ENCODE measurements around the gene DCC. TPM values are rescaled to one million over a fixed set of nuclear protein-coding genes. Genes with fewer than 3 reads are reported as not detected.
A peak's percentile ranks its signal among the peaks of the same experiment; 100 is the strongest.

The DCC gene
- 0.92 TPM for polyA plus RNA-seq (2013, experiment 1 of 2; ENCODE audit: insufficient read length)
- polyA plus RNA-seq (2013, experiment 2 of 2; ENCODE audit: insufficient read length) = 0.94 TPM

DNA sequence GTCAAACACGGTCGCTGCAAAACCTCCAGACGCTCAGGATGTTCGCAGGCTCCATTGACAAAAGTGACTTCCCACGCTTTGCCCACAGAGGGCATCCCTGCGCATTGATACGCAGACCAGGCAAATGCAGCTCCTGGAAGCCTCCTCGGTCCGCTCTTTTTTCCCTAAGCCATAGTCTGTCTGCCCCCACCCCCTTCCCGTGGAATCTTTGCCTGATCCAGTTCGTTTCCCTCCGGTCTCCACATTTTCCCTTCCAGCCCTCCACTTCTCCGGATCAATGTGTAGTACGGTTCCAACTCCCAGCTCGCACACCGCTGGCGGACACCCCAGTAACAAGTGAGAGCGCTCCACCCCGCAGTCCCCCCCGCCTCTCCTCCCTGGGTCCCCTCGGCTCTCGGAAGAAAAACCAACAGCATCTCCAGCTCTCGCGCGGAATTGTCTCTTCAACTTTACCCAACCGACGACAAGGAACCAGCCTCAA is at the start of gene DCC:
Gene DCC (plus strand): TSS at position 307 of the 481 bp plus-strand sequence. CDS start 591 bp downstream, outside the sequence.
- peak; percentile 85 for DNase-seq

DNA sequence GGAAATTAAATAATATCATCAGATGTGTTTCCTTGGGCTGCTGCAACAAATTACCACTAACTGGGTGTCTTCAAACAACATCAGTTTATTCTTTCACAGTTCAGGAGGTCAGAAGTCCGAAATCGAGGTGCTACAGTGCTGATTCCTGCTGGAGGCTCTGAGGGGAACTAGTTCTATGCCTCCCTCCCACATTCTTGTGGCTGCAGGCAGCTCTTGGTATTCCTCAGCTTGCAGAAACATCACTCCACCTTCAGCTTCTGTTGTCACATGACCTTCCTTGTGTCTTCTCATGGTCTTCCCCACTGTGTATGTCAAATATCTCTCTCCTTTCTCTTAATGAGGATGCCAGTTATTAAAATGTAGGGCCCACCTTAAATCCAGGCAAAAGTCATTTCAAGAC is 29.3 kb upstream of the DCC start:
- DNase-seq = no peak

DNA sequence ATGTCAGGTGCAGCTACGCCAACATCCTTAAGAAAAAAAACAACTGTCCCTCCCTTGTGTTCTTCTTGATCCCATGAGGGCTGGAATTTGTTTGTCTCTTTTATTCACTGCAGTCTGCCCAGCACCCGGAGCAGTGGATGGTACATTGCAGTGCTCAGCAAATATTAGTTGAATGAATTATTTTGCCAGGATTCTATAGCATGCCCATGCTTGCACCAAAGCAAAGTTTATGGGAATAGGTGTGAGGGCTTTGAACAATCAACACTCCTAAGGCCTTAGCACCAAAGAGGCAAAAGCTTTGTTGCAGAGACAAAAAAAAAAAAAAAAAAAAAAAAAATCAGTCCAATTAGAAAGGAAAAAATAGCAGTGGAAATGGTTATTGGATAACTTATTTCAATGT is 28.7 kb upstream of the DCC start:
- no peak for DNase-seq

DNA sequence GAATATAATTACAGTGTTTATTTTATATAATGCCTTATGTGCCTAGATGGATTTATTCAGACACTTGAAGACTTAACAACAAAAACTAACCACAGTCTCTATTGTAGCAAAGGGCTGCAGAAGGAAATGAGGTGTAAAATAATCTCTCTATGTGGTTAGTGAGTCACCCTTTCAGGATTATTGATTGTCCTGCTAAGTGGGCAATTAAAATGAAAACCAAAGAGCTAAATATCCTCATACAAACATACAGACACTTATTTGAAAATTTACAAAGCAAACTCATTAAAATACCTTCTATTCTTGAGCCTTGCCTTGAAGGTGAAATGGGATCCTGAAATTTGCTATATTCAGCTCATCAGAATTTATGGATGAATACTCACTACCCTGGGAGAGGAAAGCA is 27.7 kb upstream of the DCC start:
- no peak for DNase-seq

GRCh38 chr18:52313213-52313612 is 26.8 kb upstream of the DCC start:
- no peak for DNase-seq

DNA sequence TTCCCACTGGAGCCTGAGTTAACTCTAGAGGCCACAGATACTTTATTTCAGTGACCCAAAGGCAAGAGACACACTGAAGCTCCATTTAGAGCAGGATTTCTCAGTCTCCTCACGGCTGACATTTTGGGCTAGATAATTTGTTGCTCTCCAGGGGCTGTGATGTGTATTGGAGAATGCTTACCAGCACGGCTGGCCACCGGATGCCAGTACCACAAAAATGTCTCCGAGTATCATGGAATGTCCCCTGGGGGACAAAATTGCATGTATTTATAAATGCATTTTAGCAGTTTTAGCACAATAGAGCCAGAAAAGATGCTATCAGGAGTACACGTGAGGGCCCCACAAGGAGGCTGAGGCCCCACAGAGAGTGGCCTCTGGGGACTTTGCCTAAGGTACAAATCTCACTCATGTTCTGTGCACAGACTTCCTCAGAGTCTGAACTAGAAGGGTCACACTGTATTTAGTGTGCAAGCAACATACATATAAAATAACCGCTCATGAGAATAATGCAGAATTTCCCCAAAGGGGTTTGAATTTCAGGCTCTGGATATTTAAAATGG is 20.5 kb upstream of the DCC start:
- DNase-seq = peak; percentile 92

GRCh38 chr18:52322307-52322706 is 17.7 kb upstream of the DCC start:
- no peak for DNase-seq

DNA sequence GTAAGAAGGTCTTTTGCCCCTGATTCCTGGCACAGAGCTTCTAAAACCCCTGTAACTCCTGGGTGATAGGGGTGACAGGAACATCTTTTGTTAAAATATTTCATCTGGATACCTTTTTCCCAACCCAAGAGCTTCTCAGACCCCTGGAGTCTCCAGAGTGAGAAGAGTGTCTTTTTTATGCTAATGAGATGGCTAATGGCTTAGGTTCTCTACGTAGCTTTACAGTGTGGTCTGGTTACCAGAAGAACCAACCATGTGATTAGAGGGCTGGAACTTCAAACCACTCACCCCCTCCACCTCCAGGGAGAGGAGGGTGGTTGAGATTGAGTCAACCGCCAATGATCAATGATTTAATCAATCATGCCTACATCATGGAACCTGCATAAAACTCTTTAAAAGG is 16.2 kb upstream of the DCC start:
- no peak for DNase-seq

DNA sequence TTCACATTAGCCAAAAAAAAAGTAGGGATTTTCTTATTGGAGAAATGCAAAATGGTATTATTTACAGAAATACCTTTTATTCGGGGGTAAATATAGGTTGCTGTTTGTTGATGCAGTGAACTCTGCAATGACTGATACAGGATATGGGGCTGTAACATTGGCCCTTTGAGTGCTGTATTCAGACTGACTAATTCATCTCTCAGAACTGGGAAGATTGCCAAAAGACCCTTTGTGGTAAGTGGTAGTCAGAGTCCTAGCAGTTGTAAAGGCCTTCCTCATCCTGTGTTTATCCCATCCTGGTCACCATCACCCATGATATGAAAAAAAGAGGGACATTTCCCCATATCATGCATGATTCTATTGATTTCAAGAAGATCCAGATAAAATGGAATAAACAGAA is 14.0 kb upstream of the DCC start:
- peak; percentile 66 for DNase-seq

GRCh38 chr18:52333860-52334259 is 6.1 kb upstream of the DCC start:
- DNase-seq = peak; percentile 36

DNA sequence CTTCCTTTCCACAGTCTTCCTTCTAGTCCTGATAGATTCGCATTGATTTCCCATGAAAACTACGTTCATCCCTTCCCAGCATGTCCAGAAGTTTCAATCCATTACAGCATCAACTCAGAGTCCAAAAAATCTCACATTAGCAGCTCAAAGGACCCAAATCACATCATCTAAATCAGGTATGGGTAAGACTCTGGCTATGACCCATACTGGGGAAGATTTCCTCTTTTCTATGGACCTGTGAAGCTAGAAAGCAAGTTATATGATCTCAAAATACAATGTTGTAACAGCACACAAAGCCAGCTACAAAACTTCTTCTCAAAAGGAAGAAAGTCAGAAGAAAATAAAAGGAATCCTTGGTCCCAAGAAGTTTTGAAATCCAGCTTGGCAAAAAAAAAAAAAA is 5.7 kb upstream of the DCC start:
- DNase-seq = no peak

GRCh38 chr18:52334896-52335295 is 5.1 kb upstream of the DCC start:
- DNase-seq = peak; percentile 77

DNA sequence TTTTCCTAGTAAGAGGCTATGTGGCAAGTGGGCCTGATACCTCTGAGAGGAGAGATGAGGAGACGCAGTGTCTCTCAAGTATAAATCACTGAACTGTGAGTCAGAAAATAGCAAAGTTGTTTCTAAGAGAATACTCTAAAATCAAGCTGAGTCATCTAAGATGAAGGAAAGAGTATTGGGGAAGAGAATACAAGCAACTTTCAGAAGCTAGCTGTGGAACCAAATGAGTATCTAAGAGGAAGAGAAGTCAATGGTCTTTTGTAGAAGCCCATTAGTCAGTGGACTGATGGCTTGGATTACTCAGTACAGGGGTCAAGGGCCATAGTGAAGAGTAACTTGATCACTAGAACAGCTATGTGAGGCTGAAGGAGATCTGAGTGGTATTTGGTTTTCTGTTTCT is 2.7 kb upstream of the DCC start:
- peak; percentile 64 for DNase-seq

GRCh38 chr18:52340406-52341102 is 557 bp downstream of the DCC start:
- no peak for DNase-seq

- no peak for DNase-seq
Measured at GRCh38 chr18:52341103-52341432, 1.1 kb downstream of the DCC start.

- DNase-seq = peak; percentile 38
Measured at GRCh38 chr18:52341608-52342381, 1.8 kb downstream of the DCC start.

DNA sequence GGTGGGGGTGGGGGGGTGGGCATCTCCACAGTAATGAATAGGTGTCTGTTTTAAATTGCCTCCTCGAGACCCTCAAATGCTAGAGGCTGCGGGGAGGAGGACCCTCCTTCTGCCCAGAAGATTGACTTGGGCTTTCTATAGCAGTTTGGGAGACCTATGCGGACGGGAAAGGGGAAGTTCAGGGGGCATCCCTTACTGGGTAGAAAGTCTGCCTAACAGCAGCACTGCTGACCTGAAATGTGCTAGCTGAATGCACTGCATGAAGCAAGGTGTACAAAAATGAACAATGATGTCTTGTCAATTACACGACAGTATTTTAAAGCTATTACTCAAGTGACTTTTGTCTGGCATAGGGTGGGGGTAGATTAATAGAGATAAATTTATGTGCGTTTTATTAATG is 2.5 kb downstream of the DCC start:
- DNase-seq = no peak

- peak; percentile 12 for DNase-seq
Measured at GRCh38 chr18:52343138-52343537, 3.1 kb downstream of the DCC start.

DNA sequence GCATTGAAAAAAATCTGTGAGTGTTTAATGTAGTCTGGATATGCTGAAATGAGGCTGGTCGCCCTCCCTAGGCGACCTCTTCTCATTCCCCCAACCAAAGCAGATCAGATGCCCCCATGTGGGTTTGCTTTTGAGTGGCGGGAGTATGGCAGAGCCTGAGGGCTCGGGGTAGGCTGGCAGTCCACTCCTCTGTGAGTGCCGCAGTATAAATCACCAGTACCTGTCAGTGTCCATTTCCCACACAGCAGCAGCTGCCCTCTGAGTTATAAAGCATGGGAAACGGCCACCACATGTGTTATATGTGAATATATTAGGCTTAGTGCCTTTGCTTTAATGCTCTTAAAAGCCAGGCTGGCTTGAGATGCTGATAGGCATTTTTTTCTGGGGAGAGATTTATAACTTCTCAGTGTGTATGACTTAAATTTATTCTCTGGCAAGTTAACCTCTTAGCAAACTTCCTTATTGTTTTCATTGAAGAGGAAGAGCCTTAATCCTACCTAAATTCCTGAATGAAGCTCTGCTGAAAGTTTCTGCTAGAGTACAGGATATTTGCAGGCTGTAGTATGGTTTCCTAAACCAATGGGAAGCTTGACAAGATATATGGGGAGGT is 3.8 kb downstream of the DCC start:
- no peak for DNase-seq

DNA sequence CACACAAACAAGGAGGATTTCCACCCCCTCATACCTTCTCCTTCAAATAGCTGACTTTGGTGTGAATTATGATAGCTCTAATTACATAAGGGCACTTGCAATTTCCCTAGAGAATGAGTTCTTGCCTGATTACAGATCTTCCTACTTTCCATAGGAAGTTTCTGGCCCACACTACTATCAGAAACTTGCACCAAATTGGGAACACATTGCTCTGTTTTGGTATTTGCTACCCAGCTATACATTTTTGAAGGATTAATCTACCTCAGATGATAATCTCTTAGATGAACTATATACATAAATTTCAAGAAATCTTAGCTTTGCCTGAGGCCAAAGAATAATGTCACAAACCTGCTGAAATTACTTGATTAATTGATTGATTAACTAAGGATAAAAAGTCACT is 4.9 kb downstream of the DCC start:
- peak; percentile 23 for DNase-seq

GRCh38 chr18:52345428-52345827 is 5.4 kb downstream of the DCC start:
- DNase-seq = no peak

DNA sequence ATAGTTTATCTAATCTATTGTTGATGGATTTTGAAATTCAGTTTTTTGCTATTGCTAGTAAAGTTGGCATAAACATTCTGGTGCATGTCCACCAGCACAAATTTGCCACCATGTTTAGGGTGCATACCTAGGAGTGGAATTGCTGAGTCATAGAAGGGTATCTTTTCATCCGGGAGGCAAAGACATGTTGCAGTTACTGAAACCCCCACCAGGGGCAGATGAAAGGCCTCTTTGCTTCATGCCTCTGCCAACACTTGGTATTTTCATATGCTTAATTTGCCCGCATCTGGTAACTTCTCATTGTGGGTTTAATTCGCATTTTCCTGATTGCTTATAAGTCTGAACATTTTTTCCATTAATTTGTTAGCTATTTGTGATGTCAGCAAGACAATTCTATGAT is 8.2 kb downstream of the DCC start:
- DNase-seq = peak; percentile 14

DNA sequence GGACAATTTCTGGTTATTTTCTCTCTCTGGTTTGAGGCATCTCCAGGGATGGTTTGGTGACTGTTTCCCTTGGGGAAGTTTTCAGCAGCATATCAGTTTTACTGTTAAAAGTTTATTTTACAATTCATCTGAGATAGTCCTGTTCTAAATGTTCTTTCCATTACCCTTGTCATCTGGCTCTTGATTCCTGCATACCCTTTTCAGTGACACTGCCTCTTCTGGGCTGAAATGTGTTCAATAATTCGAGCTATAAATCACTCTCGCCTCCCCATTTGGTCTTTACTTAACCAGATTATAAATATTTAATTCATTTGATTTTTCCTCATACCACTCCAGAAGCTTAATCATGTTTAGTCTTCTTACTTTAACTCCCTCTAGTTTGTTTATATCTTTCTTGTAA is 9.5 kb downstream of the DCC start:
- no peak for DNase-seq

Data from fibroblast of skin of scalp (primary cell).